BLaER1 (cell line): ENCODE data around the gene TRAF3.

Experiments used
- H3K27ac ChIP-seq: shearing (Covaris generic); formaldehyde crosslinking; 2 replicates; pipeline ENCODE4 v1.8.1; 2022
- H3K27me3 ChIP-seq: shearing (Covaris generic); formaldehyde crosslinking; 2 replicates; pipeline ENCODE4 v1.8.1; 2022
- H3K36me3 ChIP-seq: shearing (Covaris generic); formaldehyde crosslinking; 2 replicates; pipeline ENCODE4 v1.8.1; 2022
- H3K4me1 ChIP-seq: shearing (Covaris generic); formaldehyde crosslinking; 2 replicates; pipeline ENCODE4 v1.8.1; 2022
- H3K4me2 ChIP-seq: shearing (Covaris generic); formaldehyde crosslinking; 2 replicates; pipeline ENCODE4 v1.8.1; 2022
- H3K4me3 ChIP-seq: shearing (Covaris generic); formaldehyde crosslinking; 2 replicates; pipeline ENCODE4 v1.8.1; 2022
- H3K9ac ChIP-seq: shearing (Covaris generic); formaldehyde crosslinking; 2 replicates; pipeline ENCODE4 v1.8.1; 2022
- H3K9me3 ChIP-seq: shearing (Covaris generic); formaldehyde crosslinking; 2 replicates; pipeline ENCODE4 v1.8.1; 2022
- H4K20me1 ChIP-seq: shearing (Covaris generic); formaldehyde crosslinking; 2 replicates; pipeline ENCODE4 v1.8.1; 2022
- Cebpa-rat ChIP-seq: shearing (Covaris generic); IDR thresholded peaks from 2 replicates; pipeline ENCODE4 v1.8.1; 2022

Gene TRAF3

GRCh38 chr14:102917469-102918211 lies 140.4 kb downstream of the TRAF3 start:
- peak overlapping the region; percentile 37 for H3K4me2 ChIP-seq
- H4K20me1 ChIP-seq = 0 out of 2 replicates have a peak, but pooled peaks cover 7% of the 10 kb centered on the region
- H3K27ac ChIP-seq = no peak overlapping the region
- H3K36me3 ChIP-seq = no peaks in the 10 kb centered on the region
- no peak overlapping the region for H3K9ac ChIP-seq
- peaks cover 10% of the 10 kb centered on the region for H3K27me3 ChIP-seq
- TF ChIP-seq Cebpa-rat = no peak
- peaks cover 36% of the 10 kb centered on the region for H3K4me1 ChIP-seq
- H3K4me3 ChIP-seq = no peak overlapping the region
- peaks cover 11% of the 10 kb centered on the region for H3K9me3 ChIP-seq

GRCh38 chr14:102918438-102918837 lies 141.2 kb downstream of the TRAF3 start:
- Histone ChIP-seq H3K27ac (no peak overlapping the region), H3K9ac (no peak overlapping the region), H3K36me3 (no peaks in the 10 kb centered on the region), H3K4me2 (no peak overlapping the region), H3K4me1 (peaks cover 32% of the 10 kb centered on the region), H3K4me3 (no peak overlapping the region), H3K9me3 (peaks cover 19% of the 10 kb centered on the region), H3K27me3 (peaks cover 18% of the 10 kb centered on the region), H4K20me1 (0 out of 2 replicates have a peak, but pooled peaks cover 7% of the 10 kb centered on the region)
- no peak for TF ChIP-seq Cebpa-rat

- Histone ChIP-seq H3K27ac (no peak overlapping the region), H3K36me3 (no peaks in the 10 kb centered on the region), H3K4me1 (peaks cover 24% of the 10 kb centered on the region; the same call in 1 of the 2 replicates), H3K9ac (no peak overlapping the region), H3K27me3 (peaks cover 31% of the 10 kb centered on the region), H3K4me3 (no peak overlapping the region), H4K20me1 (no peaks in the 10 kb centered on the region), H3K4me2 (no peak overlapping the region), H3K9me3 (peaks cover 19% of the 10 kb centered on the region)
- no peak for TF ChIP-seq Cebpa-rat
Measured at GRCh38 chr14:102920273-102920997, 143.2 kb downstream of the TRAF3 start.

GRCh38 chr14:102920998-102921304 lies 143.7 kb downstream of the TRAF3 start:
- Histone ChIP-seq H3K27ac (no peak overlapping the region), H3K4me3 (no peak overlapping the region), H3K27me3 (peaks cover 31% of the 10 kb centered on the region), H3K4me1 (peaks cover 24% of the 10 kb centered on the region; the same call in 1 of the 2 replicates), H3K4me2 (no peak overlapping the region), H3K9ac (no peak overlapping the region), H3K9me3 (peaks cover 19% of the 10 kb centered on the region), H3K36me3 (no peaks in the 10 kb centered on the region), H4K20me1 (no peaks in the 10 kb centered on the region)
- TF ChIP-seq Cebpa-rat = no peak

GRCh38 chr14:102922490-102923200 lies 145.4 kb downstream of the TRAF3 start, which contains the start of gene AMN:
AMN (plus strand) TSS chr14:102922663; CDS start chr14:102922689, 26 bp downstream.
- no peaks in the 10 kb centered on the region for H3K36me3 ChIP-seq
- no peaks in the 10 kb centered on the region for H4K20me1 ChIP-seq
- no peak within 1 kb of the TSS for H3K4me2 ChIP-seq
- H3K27ac ChIP-seq = no peak within 1 kb of the TSS
- peaks cover 16% of the 10 kb centered on the region for H3K4me1 ChIP-seq
- no peak within 1 kb of the TSS for H3K4me3 ChIP-seq
- no peak for TF ChIP-seq Cebpa-rat
- peaks cover 31% of the 10 kb centered on the region for H3K27me3 ChIP-seq
- H3K9me3 ChIP-seq = peaks cover 19% of the 10 kb centered on the region
- H3K9ac ChIP-seq = no peak within 1 kb of the TSS

GRCh38 chr14:102923201-102923924 lies 146.1 kb downstream of the TRAF3 start:
- Histone ChIP-seq H3K4me2 (peak overlapping the region; percentile 12; the same call in 1 of the 2 replicates), H3K9me3 (peaks cover 19% of the 10 kb centered on the region), H3K27me3 (peaks cover 31% of the 10 kb centered on the region), H3K4me3 (no peak overlapping the region), H3K9ac (no peak overlapping the region), H3K4me1 (peaks cover 20% of the 10 kb centered on the region), H3K27ac (no peak overlapping the region), H3K36me3 (no peaks in the 10 kb centered on the region), H4K20me1 (no peaks in the 10 kb centered on the region)
- no peak for TF ChIP-seq Cebpa-rat

- H3K4me2 ChIP-seq = peak overlapping the region; percentile 12; the same call in 1 of the 2 replicates
- peaks cover under 1% of the 10 kb centered on the region; the same call in 1 of the 2 replicates for H4K20me1 ChIP-seq
- no peaks in the 10 kb centered on the region for H3K36me3 ChIP-seq
- TF ChIP-seq Cebpa-rat = no peak
- no peak overlapping the region for H3K27ac ChIP-seq
- H3K4me3 ChIP-seq = no peak overlapping the region
- H3K9ac ChIP-seq = no peak overlapping the region
- H3K4me1 ChIP-seq = peaks cover 25% of the 10 kb centered on the region
- H3K9me3 ChIP-seq = peaks cover 19% of the 10 kb centered on the region
- H3K27me3 ChIP-seq = peaks cover 36% of the 10 kb centered on the region
Measured at GRCh38 chr14:102923925-102924486, 146.8 kb downstream of the TRAF3 start.

GRCh38 chr14:102924632-102925588 lies 147.7 kb downstream of the TRAF3 start:
- H3K4me3 ChIP-seq = no peak overlapping the region
- H3K36me3 ChIP-seq = no peaks in the 10 kb centered on the region
- H3K9ac ChIP-seq = no peak overlapping the region
- no peak for TF ChIP-seq Cebpa-rat
- H3K4me2 ChIP-seq = no peak overlapping the region
- H3K27me3 ChIP-seq = peaks cover 45% of the 10 kb centered on the region
- no peak overlapping the region for H3K27ac ChIP-seq
- H3K4me1 ChIP-seq = peaks cover 34% of the 10 kb centered on the region
- H4K20me1 ChIP-seq = peaks cover 10% of the 10 kb centered on the region; the same call in 1 of the 2 replicates
- H3K9me3 ChIP-seq = peaks cover 19% of the 10 kb centered on the region
